ENCODE data around the gene SULT1C2. TPM values are rescaled to one million over a fixed set of nuclear protein-coding genes. Genes with fewer than 3 reads are reported as not detected.
A peak's percentile ranks its signal among the peaks of the same experiment; 100 is the strongest.

Gene SULT1C2
- total and polyA plus RNA-seq, 8 donors = 0.63 to 9.1 (median 4.8) TPM

DNA sequence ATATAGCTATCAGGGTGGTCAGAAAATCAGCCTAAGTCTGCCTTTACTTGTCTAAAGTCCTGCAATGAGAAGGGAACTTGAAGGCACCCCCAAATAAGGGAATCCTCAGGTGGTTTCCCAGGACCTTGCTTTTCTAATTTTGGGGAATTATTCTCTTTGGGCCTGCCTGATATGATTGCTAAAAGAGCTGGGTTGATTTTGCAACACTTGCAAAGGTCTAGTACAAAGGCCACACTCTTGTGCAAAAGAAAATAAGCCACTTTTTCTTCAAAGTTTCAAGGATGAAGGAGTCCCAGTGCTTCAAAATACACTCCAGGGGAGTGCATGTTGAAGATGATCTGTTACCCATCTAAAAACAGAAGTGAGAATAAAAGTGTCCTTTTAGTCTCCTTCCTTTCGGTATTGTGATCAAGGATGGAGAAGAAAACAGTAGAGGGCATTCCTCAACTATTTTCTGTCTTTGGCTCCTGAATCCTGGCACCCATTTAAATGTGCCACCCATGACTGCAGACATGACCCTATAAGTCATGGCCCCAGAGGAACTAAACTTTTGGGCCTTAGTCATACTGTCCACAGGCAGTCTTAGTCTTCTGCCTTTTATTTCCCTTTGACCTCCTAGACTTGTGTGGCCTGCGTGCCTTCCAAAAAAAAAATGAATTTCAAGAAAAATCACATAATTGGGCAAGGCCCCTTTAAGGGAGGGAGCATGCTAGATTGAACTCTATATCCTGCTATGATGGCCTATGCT, 43.9 kb upstream of the SULT1C2 start:
- ATAC-seq (peak in 1 of 4 donors; percentile 27), FAIRE-seq (no peak), DNase-seq (no peak)
- Histone ChIP-seq H3K4me1 (no peaks in the 10 kb centered on the region), H3K4me3 (no peak overlapping the region), H3K9me3 (no peaks in the 10 kb centered on the region), H3K36me3 (no peaks in the 10 kb centered on the region), H3K27me3 (no peaks in the 10 kb centered on the region), H3K27ac (no peak overlapping the region)
- intact Hi-C loops (cut with DNase I) = no loop called here
- 73 to 92% methylated on average over 2 of the region's 2 CpGs for WGBS, 2 donors
- TF ChIP-seq, protein P1, sequence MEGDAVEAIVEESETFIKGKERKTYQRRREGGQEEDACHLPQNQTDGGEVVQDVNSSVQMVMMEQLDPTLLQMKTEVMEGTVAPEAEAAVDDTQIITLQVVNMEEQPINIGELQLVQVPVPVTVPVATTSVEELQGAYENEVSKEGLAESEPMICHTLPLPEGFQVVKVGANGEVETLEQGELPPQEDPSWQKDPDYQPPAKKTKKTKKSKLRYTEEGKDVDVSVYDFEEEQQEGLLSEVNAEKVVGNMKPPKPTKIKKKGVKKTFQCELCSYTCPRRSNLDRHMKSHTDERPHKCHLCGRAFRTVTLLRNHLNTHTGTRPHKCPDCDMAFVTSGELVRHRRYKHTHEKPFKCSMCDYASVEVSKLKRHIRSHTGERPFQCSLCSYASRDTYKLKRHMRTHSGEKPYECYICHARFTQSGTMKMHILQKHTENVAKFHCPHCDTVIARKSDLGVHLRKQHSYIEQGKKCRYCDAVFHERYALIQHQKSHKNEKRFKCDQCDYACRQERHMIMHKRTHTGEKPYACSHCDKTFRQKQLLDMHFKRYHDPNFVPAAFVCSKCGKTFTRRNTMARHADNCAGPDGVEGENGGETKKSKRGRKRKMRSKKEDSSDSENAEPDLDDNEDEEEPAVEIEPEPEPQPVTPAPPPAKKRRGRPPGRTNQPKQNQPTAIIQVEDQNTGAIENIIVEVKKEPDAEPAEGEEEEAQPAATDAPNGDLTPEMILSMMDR (IDR thresholded peaks at IDR 0.05) = no peak

GRCh38 chr2:108253106-108253505, 35.6 kb upstream of the SULT1C2 start:
- DNase-seq = no peak
- no peak for ATAC-seq
- intact Hi-C loops (cut with DNase I) = no loop called here
- no peaks in the 10 kb centered on the region for H3K9me3 ChIP-seq
- no peaks in the 10 kb centered on the region for H3K36me3 ChIP-seq
- H3K27ac ChIP-seq = no peak overlapping the region
- H3K4me3 ChIP-seq = no peak overlapping the region
- H3K4me1 ChIP-seq = no peaks in the 10 kb centered on the region
- WGBS, 2 donors = 5% methylated on average over 1 of the region's 1 CpG
- H3K27me3 ChIP-seq = no peaks in the 10 kb centered on the region
- no peak for FAIRE-seq
- TF ChIP-seq, protein P1 (IDR thresholded peaks at IDR 0.05) = no peak

DNA sequence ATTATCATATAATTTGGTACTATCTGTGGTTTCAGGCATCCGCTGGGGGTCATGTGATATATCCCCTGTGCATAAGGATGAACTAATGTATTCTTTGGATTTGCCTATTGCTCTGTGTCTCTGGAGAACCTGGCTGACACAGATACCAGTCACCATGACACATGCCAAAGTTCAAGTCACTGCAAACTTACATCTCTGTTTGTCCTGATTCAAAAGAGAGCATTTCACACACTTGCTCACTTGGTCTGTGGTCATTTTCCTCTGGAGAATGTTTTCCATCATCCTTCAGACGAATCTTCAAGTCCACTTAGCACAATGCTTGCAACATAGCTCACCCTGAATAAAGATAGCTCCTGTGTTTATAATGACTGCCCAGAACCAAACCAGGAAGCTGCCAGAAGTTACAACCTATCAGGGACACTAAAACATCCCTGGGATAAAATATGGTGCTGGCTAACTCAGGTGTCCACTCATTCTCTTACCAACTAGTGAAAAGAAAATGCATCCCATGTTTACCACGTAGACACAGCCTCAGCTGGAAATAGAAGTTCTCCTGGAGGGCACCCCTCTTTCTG, 30.9 kb upstream of the SULT1C2 start:
- no peak for ATAC-seq
- TF ChIP-seq, protein P1 (IDR thresholded peaks at IDR 0.05) = no peak
- H3K36me3 ChIP-seq = no peaks in the 10 kb centered on the region
- no peak for DNase-seq
- no peak for FAIRE-seq
- no peaks in the 10 kb centered on the region for H3K9me3 ChIP-seq
- H3K27ac ChIP-seq = no peak overlapping the region
- H3K27me3 ChIP-seq = no peaks in the 10 kb centered on the region
- WGBS, 2 donors = 49 to 60% methylated on average over 3 of the region's 3 CpGs
- intact Hi-C loops (cut with DNase I) = no loop called here
- no peak overlapping the region for H3K4me3 ChIP-seq
- H3K4me1 ChIP-seq = no peaks in the 10 kb centered on the region

GRCh38 chr2:108260773-108261172, 27.9 kb upstream of the SULT1C2 start:
- ATAC-seq (no peak), FAIRE-seq (no peak), DNase-seq (no peak)
- TF ChIP-seq, protein P1 (IDR thresholded peaks at IDR 0.05) = no peak
- H3K4me3 ChIP-seq = no peak overlapping the region
- intact Hi-C loops (cut with DNase I) = no loop called here
- 54 to 73% methylated on average over 1 of the region's 1 CpG for WGBS, 2 donors
- no peaks in the 10 kb centered on the region for H3K27me3 ChIP-seq
- no peaks in the 10 kb centered on the region for H3K4me1 ChIP-seq
- no peaks in the 10 kb centered on the region for H3K36me3 ChIP-seq
- H3K27ac ChIP-seq = no peak overlapping the region
- H3K9me3 ChIP-seq = no peaks in the 10 kb centered on the region

- FAIRE-seq (no peak), ATAC-seq (no peak), DNase-seq (no peak)
- Histone ChIP-seq H3K4me3 (no peak overlapping the region), H3K4me1 (peaks cover 0 to 5% (median 3%) of the 10 kb centered on the region in 3 donors), H3K27ac (no peak overlapping the region), H3K27me3 (no peaks in the 10 kb centered on the region), H3K36me3 (no peaks in the 10 kb centered on the region), H3K9me3 (no peaks in the 10 kb centered on the region)
- intact Hi-C loops (cut with DNase I) = no loop called here
- TF ChIP-seq, protein P1 (IDR thresholded peaks at IDR 0.05) = no peak
- WGBS, 2 donors = 50 to 58% methylated on average over 1 of the region's 1 CpG
These were observed 26.7 kb upstream of the SULT1C2 start for GRCh38 chr2:108262036-108262435.
